DND-41 (cell line): ENCODE measurements around the gene NT5DC3.

Experiments
- CTCF ChIP-seq: IDR thresholded peaks from 2 replicates; pipeline ENCODE4 v1.5.1; 2012; ENCODE audit warnings: borderline replicate concordance, low read length, moderate library complexity, mild to moderate bottlenecking; ENCODE audit not compliant: poor library complexity, severe bottlenecking; ENCODE audit errors: extremely low read depth
- EZH2 ChIP-seq: IDR thresholded peaks from 3 replicates; pipeline ENCODE4 v1.6.1; 2012; ENCODE audit warnings: borderline replicate concordance, low read depth, mild to moderate bottlenecking, moderate library complexity, low read length, inconsistent platforms; ENCODE audit not compliant: severe bottlenecking

- TF ChIP-seq CTCF (no peak), EZH2 (no peak)
Observed at GRCh38 chr12:103858335-103858734, 17.3 kb upstream of the NT5DC3 start.
